Measurements from ENCODE around the gene GPR137. TPM values are rescaled to one million over a fixed set of nuclear protein-coding genes. Genes with fewer than 3 reads are reported as not detected.

The GPR137 gene
- polyA plus RNA-seq, 2 of the 4 experiments (the other 2 are of a cell fraction): 11.0 to 37.4 TPM

- CTCF ChIA-PET: interaction anchor here (1.3 to 20.7 kb wide), 16 partner anchors 8 to 478 kb away, joined by 3 to 996 read pairs (median 48); partner anchors contain the start of genes BAD, CCDC88B, FERMT3 and FKBP2
- ATAC-seq: no peak
Observed at GRCh38 chr11:64303109-64304031, 17.7 kb downstream of the GPR137 start.

GRCh38 chr11:64304032-64304315 lies 18.3 kb downstream of the GPR137 start:
- 56% methylated on average over 5 of the region's 5 CpGs for WGBS (ENCODE audit: missing lambda C conversion rate)
- Histone ChIP-seq H3K4me2 (peak overlapping the region; percentile 73), H3K27ac (peak overlapping the region; percentile 79 to 92), H3K4me3 (peak overlapping the region; percentile 53), H3K9me3 (no peaks in the 10 kb centered on the region), H3K4me1 (peaks cover 20% of the 10 kb centered on the region)
- TF ChIP-seq ESRRA (IDR thresholded peaks at IDR 0.05; ENCODE audit: borderline replicate concordance, low read length) (no peak), NR3C1 (IDR thresholded peaks at IDR 0.05) (no peak)
- TF ChIP-seq, protein P1, sequence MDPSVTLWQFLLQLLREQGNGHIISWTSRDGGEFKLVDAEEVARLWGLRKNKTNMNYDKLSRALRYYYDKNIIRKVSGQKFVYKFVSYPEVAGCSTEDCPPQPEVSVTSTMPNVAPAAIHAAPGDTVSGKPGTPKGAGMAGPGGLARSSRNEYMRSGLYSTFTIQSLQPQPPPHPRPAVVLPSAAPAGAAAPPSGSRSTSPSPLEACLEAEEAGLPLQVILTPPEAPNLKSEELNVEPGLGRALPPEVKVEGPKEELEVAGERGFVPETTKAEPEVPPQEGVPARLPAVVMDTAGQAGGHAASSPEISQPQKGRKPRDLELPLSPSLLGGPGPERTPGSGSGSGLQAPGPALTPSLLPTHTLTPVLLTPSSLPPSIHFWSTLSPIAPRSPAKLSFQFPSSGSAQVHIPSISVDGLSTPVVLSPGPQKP (IDR thresholded peaks at IDR 0.05; ENCODE audit: low read depth, low read length): no peak
- FAIRE-seq (no peak), DNase-seq (ENCODE audit: low read depth in 1 of 2, low spot score in 1 of 2) (no peak), ATAC-seq (no peak)
- CTCF ChIA-PET: interaction anchor here (1.1 to 20.7 kb wide), 17 partner anchors 9 to 477 kb away, joined by 3 to 996 read pairs (median 41); partner anchors contain the start of genes BAD, CCDC88B, FERMT3 and FKBP2
- POLR2A ChIA-PET: interaction anchor here (0.6 to 2.8 kb wide), 11 partner anchors 14 to 118 kb away, joined by 3 to 34 read pairs (median 6); partner anchors contain the start of genes BAD, GPR137, PPP1R14B and PRDX5

More at GRCh38 chr11:64303109-64304031, 17.7 kb downstream of the GPR137 start:
- Histone ChIP-seq H3K9me3 (no peaks in the 10 kb centered on the region), H3K4me1 (peaks cover 20% of the 10 kb centered on the region), H3K4me3 (no peak overlapping the region; the same call in 2 of the 3 replicates), H3K27ac (peak overlapping the region in 1 of 2 experiments; percentile 92; a peak in 4 of 6 replicates), H3K4me2 (peak overlapping the region; percentile 73)
- DNase-seq (ENCODE audit: low read depth in 1 of 2, low spot score in 1 of 2) (no peak), FAIRE-seq (no peak)
- TF ChIP-seq EHF (CRISPR knock-in tag; IDR thresholded peaks at IDR 0.05) (no peak), CHD2 (IDR thresholded peaks at IDR 0.05; ENCODE audit: low read length, partially characterized antibody) (no peak), MAZ (IDR thresholded peaks at IDR 0.05; ENCODE audit: borderline replicate concordance, low read depth, low read length) (no peak), FOXS1 (CRISPR knock-in tag; IDR thresholded peaks at IDR 0.05) (no peak), SREBF2 (IDR thresholded peaks at IDR 0.05) (no peak), TP53 (CRISPR knock-in tag; IDR thresholded peaks at IDR 0.05) (no peak), ZFP36 (IDR thresholded peaks at IDR 0.05; ENCODE audit: borderline replicate concordance, partially characterized antibody) (no peak), HOXB13 (CRISPR knock-in tag; IDR thresholded peaks at IDR 0.05; ENCODE audit: low read depth) (no peak), JUN (IDR thresholded peaks at IDR 0.05) (no peak), NPAS2 (CRISPR knock-in tag; IDR thresholded peaks at IDR 0.05; ENCODE audit: borderline replicate concordance) (no peak), EP300 (IDR thresholded peaks at IDR 0.05) (no peak), RFX5 (IDR thresholded peaks at IDR 0.05) (no peak), CHD4 (IDR thresholded peaks at IDR 0.05; ENCODE audit: borderline replicate concordance) (no peak), SMC3 (IDR thresholded peaks at IDR 0.05) (no peak), RCOR1 (IDR thresholded peaks at IDR 0.05; ENCODE audit: low read depth, low read length) (no peak), FOSB (CRISPR knock-in tag; IDR thresholded peaks at IDR 0.05) (no peak), RARB (CRISPR knock-in tag; IDR thresholded peaks at IDR 0.05) (no peak)
- TF ChIP-seq, protein P2, sequence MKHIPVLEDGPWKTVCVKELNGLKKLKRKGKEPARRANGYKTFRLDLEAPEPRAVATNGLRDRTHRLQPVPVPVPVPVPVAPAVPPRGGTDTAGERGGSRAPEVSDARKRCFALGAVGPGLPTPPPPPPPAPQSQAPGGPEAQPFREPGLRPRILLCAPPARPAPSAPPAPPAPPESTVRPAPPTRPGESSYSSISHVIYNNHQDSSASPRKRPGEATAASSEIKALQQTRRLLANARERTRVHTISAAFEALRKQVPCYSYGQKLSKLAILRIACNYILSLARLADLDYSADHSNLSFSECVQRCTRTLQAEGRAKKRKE (CRISPR knock-in tag; IDR thresholded peaks at IDR 0.05; ENCODE audit: low read depth): no peak
- TF ChIP-seq, protein P3, sequence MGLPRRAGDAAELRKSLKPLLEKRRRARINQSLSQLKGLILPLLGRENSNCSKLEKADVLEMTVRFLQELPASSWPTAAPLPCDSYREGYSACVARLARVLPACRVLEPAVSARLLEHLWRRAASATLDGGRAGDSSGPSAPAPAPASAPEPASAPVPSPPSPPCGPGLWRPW (IDR thresholded peaks at IDR 0.05): no peak
- WGBS (ENCODE audit: missing lambda C conversion rate): 85% methylated on average over 13 of the region's 13 CpGs
- POLR2A ChIA-PET: interaction anchor here (0.6 to 2.8 kb wide), 12 partner anchors 14 to 890 kb away, joined by 3 to 34 read pairs (median 6); partner anchors contain the start of genes BAD, GPR137, PPP1R14B and PRDX5

All from A549 (cell line).